ENCODE measurements around the gene CWC22. TPM values are rescaled to one million over a fixed set of nuclear protein-coding genes. Genes with fewer than 3 reads are reported as not detected.

Gene CWC22
- total RNA-seq, 4 donors from 2014 or later = 13.2 to 24.3 (median 19.4) TPM

- no peak for DNase-seq (ENCODE audit: low spot score in 2 of 2)
- H3K36me3 ChIP-seq = peaks cover 76% of the 10 kb centered on the region
- H3K27me3 ChIP-seq = no peaks in the 10 kb centered on the region
- H3K27ac ChIP-seq = no peak overlapping the region
- H3K4me3 ChIP-seq = no peak overlapping the region
- H3K4me1 ChIP-seq = no peaks in the 10 kb centered on the region
- H3K9me3 ChIP-seq = no peaks in the 10 kb centered on the region
- TF ChIP-seq POLR2A (IDR thresholded peaks at IDR 0.05) (no peak), CTCF (IDR thresholded peaks at IDR 0.05) (no peak), EP300 (IDR thresholded peaks at IDR 0.05) (no peak)
- WGBS = 88% methylated on average over 5 of the region's 5 CpGs
Measured at GRCh38 chr2:179950391-179950790, 56.7 kb downstream of the CWC22 start.

GRCh38 chr2:179949438-179949837, 57.7 kb downstream of the CWC22 start:
- H3K4me3 ChIP-seq = no peak overlapping the region
- DNase-seq (ENCODE audit: low spot score in 2 of 2) = no peak
- H3K36me3 ChIP-seq = peaks cover 76% of the 10 kb centered on the region
- no peaks in the 10 kb centered on the region for H3K9me3 ChIP-seq
- no peak for TF ChIP-seq POLR2A (IDR thresholded peaks at IDR 0.05)
- H3K27ac ChIP-seq = no peak overlapping the region
- 66% methylated on average over 3 of the region's 3 CpGs for WGBS
- no peaks in the 10 kb centered on the region for H3K4me1 ChIP-seq
- H3K27me3 ChIP-seq = no peaks in the 10 kb centered on the region

- H3K4me1 ChIP-seq = no peaks in the 10 kb centered on the region
- no peaks in the 10 kb centered on the region for H3K9me3 ChIP-seq
- no peak for DNase-seq (ENCODE audit: low spot score in 2 of 2)
- H3K36me3 ChIP-seq = peaks cover 63% of the 10 kb centered on the region
- H3K27me3 ChIP-seq = no peaks in the 10 kb centered on the region
- no peak overlapping the region for H3K4me3 ChIP-seq
- 98% methylated on average over 1 of the region's 1 CpG for WGBS
- no peak for TF ChIP-seq POLR2A (IDR thresholded peaks at IDR 0.05)
- no peak for TF ChIP-seq EP300 (IDR thresholded peaks at IDR 0.05)
- no peak for TF ChIP-seq POLR2AphosphoS5 (IDR thresholded peaks at IDR 0.05)
- TF ChIP-seq CTCF (IDR thresholded peaks at IDR 0.05) = no peak
- H3K27ac ChIP-seq = no peak overlapping the region
Measured at GRCh38 chr2:179948058-179948457, 59.0 kb downstream of the CWC22 start.

GRCh38 chr2:179946810-179947615, 60.1 kb downstream of the CWC22 start:
- H3K4me1 ChIP-seq = no peaks in the 10 kb centered on the region
- no peak overlapping the region for H3K4me3 ChIP-seq
- H3K27ac ChIP-seq = no peak overlapping the region
- DNase-seq (ENCODE audit: low spot score in 2 of 2) = no peak
- no peaks in the 10 kb centered on the region for H3K27me3 ChIP-seq
- no peak for TF ChIP-seq EP300 (IDR thresholded peaks at IDR 0.05)
- no peak for TF ChIP-seq POLR2AphosphoS5 (IDR thresholded peaks at IDR 0.05)
- no peak for TF ChIP-seq CTCF (IDR thresholded peaks at IDR 0.05)
- no peak for TF ChIP-seq POLR2A (IDR thresholded peaks at IDR 0.05)
- H3K9me3 ChIP-seq = no peaks in the 10 kb centered on the region
- WGBS = 92% methylated on average over 4 of the region's 4 CpGs
- H3K36me3 ChIP-seq = peaks cover 56% of the 10 kb centered on the region

- H3K36me3 ChIP-seq = peaks cover 49% of the 10 kb centered on the region
Measured at GRCh38 chr2:179946346-179946745, 60.8 kb downstream of the CWC22 start.

GRCh38 chr2:179939259-179939658, 67.8 kb downstream of the CWC22 start:
- TF ChIP-seq CTCF (IDR thresholded peaks at IDR 0.05) (no peak), POLR2A (IDR thresholded peaks at IDR 0.05) (no peak), POLR2AphosphoS5 (IDR thresholded peaks at IDR 0.05) (no peak), EP300 (IDR thresholded peaks at IDR 0.05) (no peak)
- Histone ChIP-seq H3K4me1 (no peaks in the 10 kb centered on the region), H3K4me3 (no peak overlapping the region), H3K36me3 (no peaks in the 10 kb centered on the region), H3K27me3 (no peaks in the 10 kb centered on the region), H3K27ac (no peak overlapping the region), H3K9me3 (no peaks in the 10 kb centered on the region)
- no peak for DNase-seq (ENCODE audit: low spot score in 2 of 2)
- WGBS = 89% methylated on average over 5 of the region's 5 CpGs

More at GRCh38 chr2:179946346-179946745, 60.8 kb downstream of the CWC22 start:
- Histone ChIP-seq H3K27ac (no peak overlapping the region), H3K4me1 (no peaks in the 10 kb centered on the region), H3K9me3 (no peaks in the 10 kb centered on the region), H3K4me3 (no peak overlapping the region), H3K27me3 (no peaks in the 10 kb centered on the region)
- 93% methylated on average over 4 of the region's 4 CpGs for WGBS
- no peak for TF ChIP-seq POLR2A (IDR thresholded peaks at IDR 0.05)
- DNase-seq (ENCODE audit: low spot score in 2 of 2) = no peak
